DOHH2 (cell line): ENCODE measurements around the gene GREM1.

ENCODE experiments used
- H3F3A ChIP-seq: fragments of 200-600 bp; sonication (generic), shearing (Covaris generic); 2 replicates; pipeline ENCODE4 v1.6.0; 2016; ENCODE audit warnings: antibody characterized with exemption, mild to moderate bottlenecking; ENCODE audit not compliant: control insufficient read depth, insufficient read depth
- H3K27ac ChIP-seq: fragments of 200-600 bp; sonication (generic); 2 replicates; pipeline ENCODE4 v1.5.1; 2014; ENCODE audit warnings: low read depth, mild to moderate bottlenecking, low read length, moderate library complexity
- H3K27me3 ChIP-seq: fragments of 200-600 bp; sonication (generic); 2 replicates; pipeline ENCODE4 v1.6.1; 2014; ENCODE audit warnings: mild to moderate bottlenecking, low read length, mixed read lengths; ENCODE audit not compliant: control insufficient read depth
- H3K36me3 ChIP-seq: fragments of 200-600 bp; sonication (generic); 2 replicates; pipeline ENCODE4 v1.6.1; 2014; ENCODE audit warnings: mild to moderate bottlenecking, low read length, moderate library complexity, mixed read lengths; ENCODE audit not compliant: control insufficient read depth
- H3K4me1 ChIP-seq: fragments of 200-600 bp; sonication (generic); 2 replicates; pipeline ENCODE4 v1.6.1; 2014; ENCODE audit warnings: mild to moderate bottlenecking, low read length, mixed read lengths; ENCODE audit not compliant: control insufficient read depth
- H3K4me2 ChIP-seq: fragments of 200-600 bp; sonication (generic); 2 replicates; pipeline ENCODE4 v1.6.0; 2014; ENCODE audit warnings: mild to moderate bottlenecking, low read length, moderate library complexity
- H3K4me3 ChIP-seq: fragments of 200-600 bp; sonication (generic); 2 replicates; pipeline ENCODE4 v1.5.1; 2014; ENCODE audit warnings: mild to moderate bottlenecking, low read length, mixed read lengths
- H3K79me2 ChIP-seq: fragments of 200-600 bp; sonication (generic); 2 replicates; pipeline ENCODE4 v1.6.1; 2014; ENCODE audit warnings: mild to moderate bottlenecking, low read length, mixed read lengths; ENCODE audit not compliant: control insufficient read depth
- H3K9me2 ChIP-seq: fragments of 200-600 bp; sonication (generic); replicated peaks from 2 replicates; pipeline ENCODE4 v1.6.1; 2014; ENCODE audit warnings: mild to moderate bottlenecking, low read length, mixed read lengths; ENCODE audit not compliant: control insufficient read depth
- H3K9me3 ChIP-seq: fragments of 200-600 bp; sonication (generic); 2 replicates; pipeline ENCODE4 v1.6.1; 2014; ENCODE audit warnings: antibody characterized with exemption, low read length, mixed read lengths; ENCODE audit not compliant: control insufficient read depth, insufficient read depth
- H4K20me1 ChIP-seq: fragments of 200-600 bp; sonication (generic); 2 replicates; pipeline ENCODE4 v1.6.0; 2014; ENCODE audit warnings: low read depth, mild to moderate bottlenecking, antibody characterized with exemption, low read length, moderate library complexity; ENCODE audit not compliant: control insufficient read depth, insufficient read depth
- EZH2phosphoT487 ChIP-seq: fragments of 200-600 bp; sonication (generic); IDR thresholded peaks from 2 replicates; pipeline ENCODE4 v1.6.1; 2017; ENCODE audit warnings: borderline replicate concordance, mild to moderate bottlenecking, antibody characterized with exemption, low read length, moderate library complexity, mixed read lengths
- TF ChIP-seq, protein P1 (sequence below): fragments of 200-600 bp; sonication (generic); IDR thresholded peaks from one replicate; pipeline ENCODE4 v1.5.1; 2014; ENCODE audit warnings: antibody characterized with exemption, mild to moderate bottlenecking, low read depth, low read length; ENCODE audit not compliant: poor library complexity, severe bottlenecking

Gene GREM1

DNA sequence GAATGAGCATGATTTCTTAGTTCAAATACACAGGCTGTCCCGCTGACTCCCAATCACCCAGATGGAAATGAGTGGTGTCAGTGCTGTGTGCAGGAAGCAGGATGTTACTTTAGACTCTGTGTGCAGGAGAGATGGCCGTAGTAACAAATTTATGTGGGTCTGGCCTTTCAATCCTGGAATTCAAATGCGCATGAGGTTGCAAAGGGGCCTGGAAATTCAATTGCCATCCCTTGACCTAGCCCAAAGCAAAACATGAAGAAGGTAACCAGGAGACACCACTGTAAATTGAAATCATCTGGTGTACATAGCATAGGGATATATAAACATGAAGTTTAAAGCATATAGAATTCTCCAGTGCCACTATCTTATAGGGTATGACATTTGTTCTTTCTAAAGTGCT, 33.2 kb downstream of the GREM1 start:
- Histone ChIP-seq H3K27me3 (no peaks in the 10 kb centered on the region), H3K9me2 (no peaks in the 10 kb centered on the region), H3K27ac (no peak overlapping the region), H3K79me2 (no peaks in the 10 kb centered on the region), H3K4me1 (no peaks in the 10 kb centered on the region), H3F3A (no peaks in the 10 kb centered on the region), H4K20me1 (no peaks in the 10 kb centered on the region), H3K4me2 (no peak overlapping the region), H3K36me3 (no peaks in the 10 kb centered on the region), H3K4me3 (no peak overlapping the region), H3K9me3 (no peaks in the 10 kb centered on the region)
- TF ChIP-seq, protein P1, sequence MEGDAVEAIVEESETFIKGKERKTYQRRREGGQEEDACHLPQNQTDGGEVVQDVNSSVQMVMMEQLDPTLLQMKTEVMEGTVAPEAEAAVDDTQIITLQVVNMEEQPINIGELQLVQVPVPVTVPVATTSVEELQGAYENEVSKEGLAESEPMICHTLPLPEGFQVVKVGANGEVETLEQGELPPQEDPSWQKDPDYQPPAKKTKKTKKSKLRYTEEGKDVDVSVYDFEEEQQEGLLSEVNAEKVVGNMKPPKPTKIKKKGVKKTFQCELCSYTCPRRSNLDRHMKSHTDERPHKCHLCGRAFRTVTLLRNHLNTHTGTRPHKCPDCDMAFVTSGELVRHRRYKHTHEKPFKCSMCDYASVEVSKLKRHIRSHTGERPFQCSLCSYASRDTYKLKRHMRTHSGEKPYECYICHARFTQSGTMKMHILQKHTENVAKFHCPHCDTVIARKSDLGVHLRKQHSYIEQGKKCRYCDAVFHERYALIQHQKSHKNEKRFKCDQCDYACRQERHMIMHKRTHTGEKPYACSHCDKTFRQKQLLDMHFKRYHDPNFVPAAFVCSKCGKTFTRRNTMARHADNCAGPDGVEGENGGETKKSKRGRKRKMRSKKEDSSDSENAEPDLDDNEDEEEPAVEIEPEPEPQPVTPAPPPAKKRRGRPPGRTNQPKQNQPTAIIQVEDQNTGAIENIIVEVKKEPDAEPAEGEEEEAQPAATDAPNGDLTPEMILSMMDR = no peak
- TF ChIP-seq EZH2phosphoT487 = no peak

DNA sequence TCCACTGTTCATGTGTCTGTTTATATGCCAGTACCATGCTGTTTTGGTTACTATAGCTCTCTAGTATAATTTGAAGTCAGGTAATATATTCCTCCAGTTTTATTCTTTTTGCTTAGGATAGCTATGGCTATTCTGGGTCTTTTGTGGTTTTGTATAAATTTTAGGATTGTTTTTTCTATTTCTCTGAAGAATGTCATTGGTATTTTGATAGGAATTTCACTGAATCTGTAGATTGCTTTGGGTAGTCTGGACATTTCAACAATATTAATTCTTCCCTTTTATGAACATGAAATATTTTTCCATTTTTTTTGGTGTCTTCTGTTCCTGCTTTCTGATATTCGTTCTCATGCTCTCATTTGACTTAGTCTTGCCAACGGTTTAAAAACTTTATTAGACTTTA, 39.6 kb downstream of the GREM1 start:
- H3K4me2 ChIP-seq = no peak overlapping the region
- no peaks in the 10 kb centered on the region for H3F3A ChIP-seq
- H3K4me3 ChIP-seq = no peak overlapping the region
- no peaks in the 10 kb centered on the region for H3K27me3 ChIP-seq
- H3K4me1 ChIP-seq = no peaks in the 10 kb centered on the region
- H3K9me2 ChIP-seq = no peaks in the 10 kb centered on the region
- no peaks in the 10 kb centered on the region for H3K36me3 ChIP-seq
- no peaks in the 10 kb centered on the region for H4K20me1 ChIP-seq
- no peaks in the 10 kb centered on the region for H3K79me2 ChIP-seq
- no peak overlapping the region for H3K27ac ChIP-seq
- no peaks in the 10 kb centered on the region for H3K9me3 ChIP-seq
- TF ChIP-seq, protein P1 = no peak
- TF ChIP-seq EZH2phosphoT487 = no peak

DNA sequence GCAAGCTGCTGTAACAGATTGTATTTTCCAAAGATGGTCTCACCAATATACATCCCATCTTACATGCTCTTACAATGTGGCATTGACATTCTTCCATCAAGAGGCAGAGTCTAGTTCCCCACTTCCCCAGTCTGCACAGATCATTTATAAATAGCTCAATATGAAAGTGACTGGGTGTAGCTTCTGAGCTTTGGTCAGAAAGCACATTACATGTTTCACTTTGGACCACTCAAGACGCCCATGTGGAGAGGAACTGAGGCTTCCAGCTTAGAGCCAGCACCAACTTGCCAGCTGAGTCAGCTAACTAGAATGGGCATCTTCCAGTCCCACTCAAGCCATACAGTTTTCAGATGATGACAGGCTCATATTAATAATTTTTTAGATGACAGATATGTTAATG, 45.5 kb downstream of the GREM1 start:
- H3K36me3 ChIP-seq = no peaks in the 10 kb centered on the region
- no peaks in the 10 kb centered on the region for H3K9me2 ChIP-seq
- no peaks in the 10 kb centered on the region for H3K4me1 ChIP-seq
- no peaks in the 10 kb centered on the region for H3K9me3 ChIP-seq
- H3K4me3 ChIP-seq = no peak overlapping the region
- no peak overlapping the region for H3K4me2 ChIP-seq
- TF ChIP-seq, protein P1 = no peak
- TF ChIP-seq EZH2phosphoT487 = no peak
- H3K79me2 ChIP-seq = no peaks in the 10 kb centered on the region
- peaks cover 3% of the 10 kb centered on the region; the same call in 1 of the 2 replicates for H3K27me3 ChIP-seq
- no peaks in the 10 kb centered on the region for H3F3A ChIP-seq
- no peak overlapping the region for H3K27ac ChIP-seq
- H4K20me1 ChIP-seq = no peaks in the 10 kb centered on the region

DNA sequence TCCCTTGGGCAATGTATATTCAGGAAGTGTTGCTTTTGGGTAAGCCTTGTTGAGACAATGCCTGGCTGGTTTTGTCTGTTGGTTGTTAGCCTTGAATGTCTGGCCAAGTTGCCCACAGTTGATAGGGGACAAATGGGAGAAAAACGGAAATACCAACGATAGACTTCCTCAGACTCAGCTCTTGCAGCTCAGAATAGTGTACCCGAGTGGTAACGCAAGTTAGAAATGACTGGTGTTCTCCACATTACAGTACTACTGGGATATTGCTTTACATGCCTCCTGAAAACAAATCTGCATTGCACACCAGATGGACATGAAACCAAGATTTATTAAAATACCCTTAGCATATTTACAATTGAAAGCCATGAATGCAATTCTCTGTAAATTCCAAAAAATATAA, 47.4 kb downstream of the GREM1 start:
- Histone ChIP-seq H3K4me1 (no peaks in the 10 kb centered on the region), H3K4me2 (no peak overlapping the region), H3K36me3 (no peaks in the 10 kb centered on the region), H4K20me1 (no peaks in the 10 kb centered on the region), H3K9me2 (no peaks in the 10 kb centered on the region), H3F3A (no peaks in the 10 kb centered on the region), H3K27ac (no peak overlapping the region), H3K79me2 (no peaks in the 10 kb centered on the region), H3K4me3 (no peak overlapping the region), H3K27me3 (peaks cover 3% of the 10 kb centered on the region; the same call in 1 of the 2 replicates), H3K9me3 (no peaks in the 10 kb centered on the region)
- no peak for TF ChIP-seq EZH2phosphoT487
- TF ChIP-seq, protein P1 = no peak
